ENCODE results near the gene EIF4G3. TPM values are rescaled to one million over a fixed set of nuclear protein-coding genes. Genes with fewer than 3 reads are reported as not detected.

The EIF4G3 gene
- total and polyA plus RNA-seq, 12 donors: 13.3 to 50.2 (median 36.1) TPM

DNA sequence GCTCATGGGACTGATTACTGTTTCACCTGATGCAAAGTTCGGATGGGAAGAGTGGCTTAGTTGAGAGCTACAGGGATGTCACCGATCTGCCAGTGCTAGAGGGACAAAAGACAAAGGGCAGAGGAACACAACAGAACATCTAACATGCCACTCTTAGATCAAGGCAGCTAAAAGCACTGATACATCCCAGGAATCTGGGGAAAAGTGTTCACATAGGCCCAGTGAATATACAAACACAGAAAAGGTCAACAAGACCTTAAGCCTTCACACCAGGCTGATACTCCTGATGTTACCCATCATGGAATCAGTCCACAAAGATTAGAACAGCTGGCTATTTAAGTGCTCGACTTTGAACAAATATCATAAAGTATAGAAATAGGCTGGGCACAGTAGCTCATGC is 163.2 kb downstream of the EIF4G3 start:
- no peak for DNase-seq
- no peak overlapping the region for H3K27ac ChIP-seq
- intact Hi-C loops (cut with DNase I): no loop called here
- H3K4me3 ChIP-seq: no peak overlapping the region
- no peaks in the 10 kb centered on the region for H3K27me3 ChIP-seq
- peaks cover 0 to 11% (median 0%) of the 10 kb centered on the region in 9 donors for H3K4me1 ChIP-seq
- H3K9me3 ChIP-seq: no peaks in the 10 kb centered on the region
- WGBS, 2 donors: 83 to 88% methylated on average over 3 of the region's 3 CpGs
- TF ChIP-seq CTCF (IDR thresholded peaks at IDR 0.05): no peak
- no peaks in the 10 kb centered on the region for H3K36me3 ChIP-seq
- no peak for ATAC-seq

DNA sequence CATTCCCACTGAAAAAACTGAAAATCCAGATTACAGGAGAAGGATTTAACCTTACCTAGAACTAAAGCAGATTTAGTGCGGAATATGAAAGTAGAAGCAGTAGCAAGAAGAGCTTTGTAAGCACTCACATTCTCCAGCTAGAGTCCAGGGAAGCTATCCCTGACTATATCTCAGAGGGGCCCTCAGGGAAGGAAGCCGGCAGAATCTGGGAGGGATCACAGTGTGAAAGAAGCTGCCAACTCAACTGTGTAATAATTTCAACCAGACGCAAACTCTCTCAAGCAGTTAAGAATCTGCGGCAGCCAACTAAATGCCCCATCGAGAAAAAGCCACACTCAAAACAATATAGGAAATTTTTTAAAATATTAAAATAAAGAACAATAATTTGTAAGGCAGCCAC is 163.8 kb downstream of the EIF4G3 start:
- ATAC-seq: peak in 4 of 8 donors; percentile 48 to 65 (median 56)
- Histone ChIP-seq H3K27ac (peak overlapping the region in 1 of 10 donors; percentile 20), H3K4me3 (no peak overlapping the region), H3K36me3 (no peaks in the 10 kb centered on the region), H3K27me3 (no peaks in the 10 kb centered on the region), H3K9me3 (no peaks in the 10 kb centered on the region), H3K4me1 (peaks cover 0 to 11% (median 0%) of the 10 kb centered on the region in 9 donors)
- intact Hi-C loops (cut with DNase I): no loop called here
- 32 to 54% methylated on average over 5 of the region's 5 CpGs for WGBS, 2 donors
- no peak for TF ChIP-seq CTCF (IDR thresholded peaks at IDR 0.05)
- no peak for DNase-seq

- peaks cover 0 to 23% (median 10%) of the 10 kb centered on the region in 9 donors for H3K4me1 ChIP-seq
- ATAC-seq (no peak), DNase-seq (no peak)
- H3K9me3 ChIP-seq: no peaks in the 10 kb centered on the region
- 95 to 98% methylated on average over 1 of the region's 1 CpG for WGBS, 2 donors
- intact Hi-C loops (cut with DNase I): no loop called here
- no peak overlapping the region for H3K4me3 ChIP-seq
- no peak for TF ChIP-seq CTCF (IDR thresholded peaks at IDR 0.05)
- H3K36me3 ChIP-seq: no peaks in the 10 kb centered on the region
- no peaks in the 10 kb centered on the region for H3K27me3 ChIP-seq
- H3K27ac ChIP-seq: no peak overlapping the region
These were observed 168.8 kb downstream of the EIF4G3 start for GRCh38 chr1:21007876-21008275.

DNA sequence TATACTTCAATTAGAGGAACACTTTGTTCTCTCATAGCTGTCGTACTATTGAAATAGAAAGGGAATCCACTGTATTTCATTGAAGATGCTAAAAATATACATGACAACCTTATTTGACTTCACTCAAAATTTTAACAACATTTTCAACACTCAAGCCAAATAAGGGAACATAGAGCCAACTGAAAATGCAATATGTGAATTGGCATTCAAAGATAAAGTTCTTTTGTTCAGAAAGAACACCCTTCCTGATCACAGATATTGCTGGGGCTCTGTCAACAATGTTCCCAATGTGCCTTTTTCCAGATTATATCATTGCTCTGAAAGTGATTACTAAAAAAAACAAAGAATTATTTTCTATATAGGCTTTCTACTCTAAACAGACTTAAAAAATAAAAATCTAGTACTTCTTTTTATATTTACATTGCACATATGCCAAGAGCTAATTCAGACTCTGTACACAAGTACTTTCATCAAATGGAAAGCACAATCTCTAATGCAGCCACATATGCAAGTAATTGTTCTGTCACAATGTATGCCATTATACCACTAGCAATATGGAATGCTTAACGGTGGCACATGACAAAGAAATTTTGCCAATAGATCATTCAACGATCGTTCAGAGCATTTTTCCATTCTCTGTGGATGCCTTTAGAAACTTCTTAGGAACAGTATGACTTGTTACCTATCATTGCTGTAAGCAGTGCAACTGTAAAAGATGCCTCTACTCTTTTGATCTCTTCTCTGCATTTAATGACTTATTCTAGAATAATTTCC is 171.0 kb downstream of the EIF4G3 start:
- Histone ChIP-seq H3K27me3 (no peaks in the 10 kb centered on the region), H3K36me3 (peaks cover 0 to 12% (median 0%) of the 10 kb centered on the region in 9 donors), H3K27ac (no peak overlapping the region), H3K4me1 (peaks cover 0 to 18% (median 9%) of the 10 kb centered on the region in 9 donors), H3K9me3 (no peaks in the 10 kb centered on the region), H3K4me3 (no peak overlapping the region)
- WGBS, 2 donors: 75 to 80% methylated on average over 4 of the region's 4 CpGs
- intact Hi-C loops (cut with DNase I): no loop called here
- no peak for TF ChIP-seq CTCF (IDR thresholded peaks at IDR 0.05)
- no peak for ATAC-seq
- no peak for DNase-seq
